GM19025 (cell line): ENCODE measurements around the gene MPDU1.
"Not testable (repeated sequence)": the region's sequence is repeated elsewhere in the genome, so short reads cannot be mapped to it uniquely, and the experiment has no call there.

Experiments
- ATAC-seq: cut with Tn5 transposase; IDR thresholded peaks from one replicate; pipeline ENCODE4 v1.9.1; 2021; ENCODE audit warnings: mild to moderate bottlenecking, low read depth, moderate library complexity; ENCODE audit not compliant: unreplicated experiment

The MPDU1 gene

DNA sequence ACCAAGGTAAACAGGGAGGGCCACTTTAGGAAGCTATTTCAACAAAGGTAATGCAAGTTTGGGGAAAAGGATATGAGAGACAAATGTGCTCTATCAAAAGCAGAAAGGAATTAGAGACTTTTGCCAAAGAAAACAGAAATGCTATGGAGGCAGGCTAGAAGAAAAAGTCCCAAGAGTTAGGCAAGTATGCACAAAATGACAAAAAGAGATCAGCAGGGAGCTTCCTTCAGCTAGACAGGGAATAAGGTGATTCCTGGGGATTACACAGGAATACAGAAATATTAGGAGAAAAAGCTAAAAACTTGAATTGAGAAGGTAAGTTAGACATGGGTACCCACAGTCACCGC lies 28.6 kb downstream of the MPDU1 start:
- ATAC-seq: no peak

GRCh38 chr17:7613769-7614424 lies 30.2 kb downstream of the MPDU1 start:
- ATAC-seq: no peak

- ATAC-seq: peak; percentile 83
These were observed 31.0 kb downstream of the MPDU1 start, which contains the start of gene FXR2 for GRCh38 chr17:7614425-7615264. FXR2 (minus strand) TSS chr17:7614897; CDS start chr17:7614532, 365 bp downstream.

DNA sequence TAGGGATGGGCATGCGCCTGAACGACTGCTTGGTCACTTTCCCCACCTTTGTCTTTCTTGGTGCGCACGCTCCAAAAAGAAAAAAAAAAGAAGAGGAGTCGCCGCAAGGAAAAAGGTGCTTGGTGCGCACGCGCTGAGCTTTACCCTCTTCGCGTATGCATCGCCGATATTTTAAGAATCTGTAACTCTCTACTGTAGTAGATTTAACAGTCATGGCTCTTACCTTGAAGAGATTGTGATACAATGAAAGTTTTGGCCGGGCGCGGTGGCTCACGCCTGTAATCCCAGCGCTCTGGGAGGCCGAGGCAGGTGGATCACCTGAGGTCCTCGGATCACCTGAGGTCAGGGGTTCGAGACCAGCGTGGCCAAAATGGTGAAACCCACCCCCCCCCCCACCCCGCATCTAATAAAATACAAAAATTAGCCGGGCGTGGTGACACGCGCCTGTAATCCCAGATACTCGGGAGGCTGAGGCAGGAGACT lies 31.7 kb downstream of the MPDU1 start:
- ATAC-seq: no peak

DNA sequence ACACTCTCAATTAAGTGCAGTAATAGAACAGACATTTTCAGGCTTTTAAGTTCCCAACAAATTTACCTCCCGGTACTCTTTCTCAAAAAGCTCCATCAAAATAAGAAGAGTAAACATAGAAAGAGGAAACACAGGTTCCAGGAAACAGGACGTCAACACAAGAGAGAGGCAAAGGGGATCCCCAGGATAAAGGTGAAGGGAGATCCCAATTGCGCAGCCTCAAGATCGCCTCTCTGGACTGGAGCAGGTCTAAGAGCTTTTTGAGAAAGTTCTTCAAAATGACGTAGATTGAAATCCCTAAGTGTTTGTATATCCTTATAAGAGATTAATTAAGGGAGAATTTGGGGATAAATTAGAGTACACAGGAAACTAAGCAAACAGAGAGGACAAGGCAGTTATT lies 35.0 kb downstream of the MPDU1 start:
- ATAC-seq: no peak

- no peak for ATAC-seq
These were observed 37.2 kb downstream of the MPDU1 start for GRCh38 chr17:7620835-7621234.

GRCh38 chr17:7623661-7624060 lies 40.0 kb downstream of the MPDU1 start:
- ATAC-seq: no peak

- not testable (repeated sequence) for ATAC-seq
These were observed 42.1 kb downstream of the MPDU1 start for GRCh38 chr17:7625749-7626148.

GRCh38 chr17:7626307-7626706 lies 42.7 kb downstream of the MPDU1 start:
- ATAC-seq: no peak

DNA sequence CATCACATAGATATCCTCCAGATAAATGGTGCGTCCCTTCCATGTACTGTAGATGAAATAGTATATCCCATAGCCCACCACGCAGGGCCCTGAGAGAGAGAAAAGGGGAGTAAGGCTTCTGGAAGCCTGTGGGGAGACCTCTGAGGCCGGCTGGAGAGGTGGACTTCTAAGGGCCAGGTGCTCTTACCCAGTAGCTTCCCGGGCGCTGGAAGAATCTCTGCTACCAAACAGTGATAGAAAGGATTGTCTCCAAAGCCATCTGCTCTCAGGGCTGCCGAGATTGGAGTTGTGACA lies 43.3 kb downstream of the MPDU1 start:
- ATAC-seq: no peak

DNA sequence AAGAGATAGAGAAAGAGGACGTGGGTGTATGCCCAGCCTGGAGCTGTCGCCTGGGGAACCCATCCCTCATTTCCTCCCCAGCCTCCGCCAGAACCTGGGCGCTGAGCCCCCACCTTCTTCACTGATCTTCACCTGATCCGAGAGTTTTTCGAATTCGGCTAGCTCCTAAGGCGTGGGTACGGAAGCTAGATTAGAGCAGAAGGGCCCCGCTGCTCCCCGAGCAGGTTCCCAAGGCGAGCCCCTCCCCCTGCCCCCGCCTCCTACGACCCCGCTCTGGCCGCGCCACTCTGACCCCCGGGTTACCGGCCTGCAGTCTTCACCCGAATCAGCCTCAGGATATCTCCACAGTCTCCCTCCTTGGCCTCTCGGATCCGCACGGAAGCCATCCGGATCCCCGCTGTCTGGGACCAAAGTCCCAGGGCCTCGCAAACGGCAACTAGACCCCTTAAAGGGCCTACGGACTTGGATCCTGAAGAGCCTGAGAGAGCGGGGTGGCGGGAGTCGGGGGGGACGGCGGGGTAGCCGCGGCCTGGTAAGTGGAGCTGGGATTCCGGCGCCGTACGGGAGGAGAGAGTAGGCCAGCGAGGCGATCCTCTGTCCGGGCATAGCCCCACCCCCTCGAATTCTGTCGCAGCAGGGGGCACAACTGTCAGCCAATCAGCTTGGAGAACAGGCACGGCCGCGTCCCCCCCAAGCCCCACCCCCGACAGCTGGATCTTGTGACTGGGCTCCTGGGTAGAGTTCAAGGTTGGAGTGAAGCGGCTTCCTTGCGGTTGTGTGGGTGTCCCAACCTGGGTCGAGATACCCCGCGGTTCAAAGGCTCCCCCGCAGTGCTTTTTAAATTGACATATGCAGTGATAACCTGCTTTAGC lies 43.8 kb downstream of the MPDU1 start, which contains the start of gene SAT2:
Gene SAT2 (minus strand): TSS at position 572 of the 872 bp plus-strand sequence. CDS start 186 bp downstream, at position 386.
- peak; percentile 85 for ATAC-seq

- ATAC-seq: no peak
These were observed 46.4 kb downstream of the MPDU1 start, which contains the start of gene SHBG for GRCh38 chr17:7629939-7630571. SHBG (plus strand) TSS chr17:7630135; CDS start chr17:7630173, 38 bp downstream.

DNA sequence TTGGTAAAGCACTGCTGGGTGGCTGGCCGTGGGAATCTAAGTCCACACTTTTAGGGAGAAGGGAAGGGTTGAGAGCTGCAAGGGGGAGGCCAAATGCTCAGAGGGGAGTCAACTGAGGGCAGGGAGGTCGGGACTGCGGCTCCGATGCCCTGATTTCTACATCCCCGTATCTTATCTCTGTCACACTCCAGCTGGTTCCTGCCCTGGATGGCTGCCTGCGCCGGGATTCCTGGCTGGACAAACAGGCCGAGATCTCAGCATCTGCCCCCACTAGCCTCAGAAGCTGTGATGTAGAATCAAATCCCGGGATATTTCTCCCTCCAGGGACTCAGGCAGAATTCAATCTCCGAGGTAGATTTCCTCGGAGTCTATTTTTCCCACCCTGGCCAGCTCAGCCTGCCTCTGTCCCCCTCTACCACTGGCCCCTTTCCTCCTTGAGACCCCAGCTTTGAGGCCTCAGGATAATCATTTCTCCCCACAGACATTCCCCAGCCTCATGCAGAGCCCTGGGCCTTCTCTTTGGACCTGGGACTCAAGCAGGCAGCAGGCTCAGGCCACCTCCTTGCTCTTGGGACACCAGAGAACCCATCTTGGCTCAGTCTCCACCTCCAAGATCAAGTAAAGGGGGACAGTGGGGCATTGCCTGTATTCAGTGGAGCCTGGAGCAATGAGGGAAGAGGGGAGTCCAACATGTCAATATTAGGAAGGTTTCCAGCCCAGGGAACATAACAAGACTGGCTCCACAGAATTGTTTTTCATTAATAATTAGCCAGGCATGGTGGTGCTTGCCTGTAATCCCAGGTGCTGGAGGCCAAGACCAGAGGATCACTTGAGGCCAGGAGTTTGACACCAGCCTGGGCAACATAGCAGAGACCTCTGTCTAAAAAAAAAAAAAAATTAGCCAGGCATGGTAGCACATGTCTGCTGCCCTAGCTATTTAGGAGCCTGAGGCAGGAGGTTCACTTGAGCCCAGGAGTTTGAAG lies 48.0 kb downstream of the MPDU1 start:
- ATAC-seq: no peak

DNA sequence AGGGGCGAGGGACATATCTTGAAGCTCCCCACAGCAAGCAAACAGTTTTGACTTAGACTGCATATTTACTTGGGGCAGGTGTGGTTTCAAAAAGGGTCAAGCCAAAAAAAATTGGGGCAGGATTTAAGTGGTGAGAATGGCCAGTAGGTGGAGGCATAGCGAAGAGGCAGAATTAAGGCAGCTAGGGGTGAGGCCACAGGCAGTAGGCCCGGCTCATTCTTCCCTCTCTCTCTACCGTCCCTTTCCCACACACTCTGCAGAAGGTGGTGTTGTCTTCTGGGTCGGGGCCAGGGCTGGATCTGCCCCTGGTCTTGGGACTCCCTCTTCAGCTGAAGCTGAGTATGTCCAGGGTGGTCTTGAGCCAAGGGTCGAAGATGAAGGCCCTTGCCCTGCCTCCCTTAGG lies 48.8 kb downstream of the MPDU1 start:
- ATAC-seq: no peak

GRCh38 chr17:7633093-7633492 lies 49.4 kb downstream of the MPDU1 start:
- no peak for ATAC-seq

GRCh38 chr17:7634384-7634783 lies 50.7 kb downstream of the MPDU1 start:
- no peak for ATAC-seq

- ATAC-seq: no peak
These were observed 52.5 kb downstream of the MPDU1 start for GRCh38 chr17:7636163-7636562.
